ENCODE measurements around the gene ZFAND2A.

DNA sequence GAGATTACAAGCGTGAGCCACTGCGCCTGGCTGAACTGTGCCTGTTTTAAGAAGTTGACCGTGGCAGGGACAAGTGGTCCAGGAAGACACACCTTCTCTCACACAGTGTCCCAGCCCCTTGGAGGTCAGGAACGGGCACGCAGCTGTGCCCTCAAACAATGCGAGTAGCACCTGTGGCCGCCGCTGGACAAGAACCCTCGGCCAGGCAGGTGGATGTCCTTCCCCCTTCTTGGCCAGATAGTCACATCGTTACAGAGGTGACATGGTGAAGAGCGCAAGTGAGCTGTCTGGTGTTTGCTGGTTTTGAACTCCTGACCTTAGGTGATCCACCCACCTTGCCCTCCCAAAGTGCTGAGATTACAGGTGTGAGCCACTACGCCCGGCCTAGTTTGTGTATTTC is 8.8 kb downstream of the ZFAND2A start:
- TF ChIP-seq CTCF (IDR thresholded peaks at IDR 0.05 in 4 of 5, conservative IDR thresholded peaks at IDR 0.05 in 1 of 5) (no peak), POLR2A (IDR thresholded peaks at IDR 0.05) (no peak)

All from gastrocnemius medialis (tissue), 4 donors.